ENCODE measurements around the gene PDCD1. TPM values are rescaled to one million over a fixed set of nuclear protein-coding genes. Genes with fewer than 3 reads are reported as not detected.

PDCD1 gene
- total RNA-seq, 1 experiment from 2014 or later = 1.0 TPM

DNA sequence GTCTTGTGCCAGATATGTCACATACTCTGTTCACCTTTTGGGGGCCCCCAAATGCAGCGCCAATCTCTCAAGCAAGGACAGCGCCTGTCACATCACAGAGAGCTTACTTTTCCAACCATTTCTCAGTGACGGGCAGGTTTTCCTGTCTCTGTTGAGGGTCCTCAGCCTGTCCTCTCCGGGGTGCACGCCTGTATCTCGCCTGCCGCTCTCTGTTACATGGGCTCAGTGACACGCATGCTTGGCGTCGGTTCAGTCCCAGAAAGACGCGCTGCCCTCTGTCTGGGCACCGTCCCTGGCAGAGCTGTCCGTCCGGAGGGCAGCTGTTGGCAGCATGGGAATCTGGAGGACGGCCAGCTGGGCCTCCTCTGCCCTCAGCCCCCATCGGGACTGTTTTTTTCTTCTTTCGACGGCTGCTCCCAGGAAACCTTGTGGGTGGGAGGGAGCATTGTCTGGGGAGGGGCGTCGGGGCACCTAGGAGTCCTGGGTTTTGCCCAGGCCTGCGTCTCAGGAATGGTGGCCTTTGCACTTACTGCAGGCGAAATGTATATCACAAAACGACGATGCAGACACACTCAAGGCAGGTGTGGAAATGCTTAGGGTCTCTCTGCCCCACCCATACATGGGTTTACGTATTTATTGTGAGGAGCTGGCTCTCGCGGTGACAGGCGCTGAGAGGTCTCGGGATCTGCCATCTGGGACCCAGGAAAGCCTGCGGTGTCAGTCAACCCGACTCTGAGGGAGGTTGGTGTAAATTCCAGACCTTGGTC lies 41.7 kb upstream of the PDCD1 start:
- no peak overlapping the region for H3K4me3 ChIP-seq (ENCODE audit: insufficient read depth, low read depth, low read length)
- no peaks in the 10 kb centered on the region for H3K36me3 ChIP-seq (replicated peaks; ENCODE audit: control insufficient read depth, insufficient read depth, low read length)
- H3K27me3 ChIP-seq (ENCODE audit: control insufficient read depth, insufficient read depth, low read length) = no peaks in the 10 kb centered on the region
- DNase-seq = peak; percentile 41

DNA sequence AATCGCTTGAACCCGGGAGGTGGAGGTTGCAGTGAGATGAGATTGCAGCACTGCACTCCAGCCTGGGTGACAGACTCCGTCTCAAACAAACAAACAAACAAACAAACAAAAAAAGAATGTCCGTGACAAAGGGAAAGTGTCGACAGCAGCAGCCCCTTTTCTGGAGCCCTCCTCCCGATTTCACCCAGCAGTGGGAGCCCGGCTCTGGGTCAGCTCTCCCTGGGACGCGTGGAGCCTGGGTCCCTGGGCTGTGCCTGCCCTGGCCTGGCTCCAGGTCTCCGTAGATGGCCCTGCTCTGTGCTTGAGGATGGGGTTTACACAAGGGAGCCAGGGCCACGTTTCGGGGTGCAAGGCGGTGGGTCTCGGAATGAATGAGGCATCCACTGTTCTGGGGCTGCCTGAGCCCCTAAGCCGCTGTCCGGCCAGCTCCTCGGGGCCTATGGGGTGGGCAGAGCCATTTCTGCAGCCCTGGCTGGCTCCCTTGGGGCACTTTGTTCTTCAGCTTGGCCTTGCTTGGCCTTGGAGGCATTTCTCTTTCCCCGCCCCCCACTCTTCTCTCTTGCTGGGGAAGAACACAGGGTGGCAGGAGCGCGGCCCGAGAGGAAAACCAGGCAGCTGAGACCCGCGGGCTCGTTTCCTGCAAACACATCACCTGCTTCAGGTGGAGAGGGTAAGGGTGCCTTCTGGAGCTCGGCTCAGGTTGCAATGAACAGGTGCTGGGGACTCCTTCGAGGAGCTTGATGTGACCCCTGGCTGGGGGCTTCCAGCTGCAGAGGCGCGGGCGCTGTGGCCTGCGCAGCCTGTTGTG lies 40.0 kb upstream of the PDCD1 start:
- DNase-seq = peak; percentile 66

DNA sequence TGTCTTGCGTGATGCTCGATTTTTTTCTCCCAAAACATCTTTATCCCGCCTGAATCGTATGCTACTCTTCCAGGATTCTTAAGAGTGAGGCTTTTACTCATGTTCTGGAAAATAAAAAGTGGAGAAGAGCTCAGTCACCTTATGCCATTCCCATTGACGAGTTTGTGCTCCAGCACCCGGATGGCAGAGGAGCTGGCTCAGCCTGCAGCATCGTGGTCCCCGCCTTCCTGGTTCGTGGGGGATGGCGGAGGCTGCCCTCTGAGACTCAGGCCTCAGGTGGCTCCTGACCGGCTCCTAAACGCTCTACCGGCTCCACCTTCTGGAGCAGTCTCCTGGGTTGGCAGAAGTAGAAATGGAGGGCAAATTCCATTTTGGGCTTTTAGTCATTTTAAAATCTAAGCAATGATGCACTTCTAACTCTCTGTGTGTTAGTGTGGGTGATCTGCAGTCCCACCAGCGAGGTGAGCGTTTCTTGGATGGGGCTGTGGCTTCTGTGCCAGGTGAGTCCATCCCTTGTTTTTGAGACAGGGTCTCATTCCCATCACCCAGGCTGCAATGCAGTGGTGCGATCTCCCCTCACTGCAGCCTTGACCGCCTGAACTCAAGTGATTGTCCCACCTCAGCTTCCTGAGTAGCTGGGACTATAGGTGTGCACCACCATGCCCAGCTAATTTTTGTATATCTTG lies 38.7 kb upstream of the PDCD1 start:
- peak; percentile 49 for DNase-seq
- Histone ChIP-seq H3K4me3 (ENCODE audit: insufficient read depth, low read depth, low read length) (no peak overlapping the region), H3K27me3 (ENCODE audit: control insufficient read depth, insufficient read depth, low read length) (no peaks in the 10 kb centered on the region), H3K36me3 (replicated peaks; ENCODE audit: control insufficient read depth, insufficient read depth, low read length) (no peaks in the 10 kb centered on the region)

More for the DNA sequence above, 40.0 kb upstream of the PDCD1 start:
- Histone ChIP-seq H3K27me3 (ENCODE audit: control insufficient read depth, insufficient read depth, low read length) (no peaks in the 10 kb centered on the region), H3K36me3 (replicated peaks; ENCODE audit: control insufficient read depth, insufficient read depth, low read length) (no peaks in the 10 kb centered on the region), H3K4me3 (ENCODE audit: insufficient read depth, low read depth, low read length) (no peak overlapping the region)

DNA sequence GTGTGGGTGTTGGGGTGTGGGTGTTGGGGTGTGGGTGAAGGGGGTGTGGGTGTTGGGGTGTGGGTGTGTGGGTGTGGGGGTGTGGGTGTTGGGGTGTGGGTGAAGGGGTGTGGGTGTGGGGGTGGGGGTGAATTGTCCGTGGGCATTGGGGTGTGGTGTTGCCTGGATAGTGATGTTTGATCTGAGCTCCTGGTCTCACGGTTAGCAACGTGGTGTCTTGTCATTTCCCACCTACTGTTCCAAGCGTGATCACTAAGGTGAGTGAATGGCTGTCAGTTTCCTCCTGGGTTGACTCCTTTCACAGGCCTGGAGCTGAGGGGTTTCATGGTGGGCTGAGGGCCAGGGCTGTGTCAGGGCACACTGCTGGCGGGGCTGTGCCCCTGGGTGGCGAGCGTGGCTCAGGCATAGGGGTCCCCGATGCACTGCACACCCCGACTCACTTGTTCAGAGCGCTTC lies 38.1 kb upstream of the PDCD1 start:
- Histone ChIP-seq H3K27me3 (ENCODE audit: control insufficient read depth, insufficient read depth, low read length) (no peaks in the 10 kb centered on the region), H3K4me3 (ENCODE audit: insufficient read depth, low read depth, low read length) (no peak overlapping the region), H3K36me3 (replicated peaks; ENCODE audit: control insufficient read depth, insufficient read depth, low read length) (no peaks in the 10 kb centered on the region)
- peak; percentile 31 for DNase-seq

DNA sequence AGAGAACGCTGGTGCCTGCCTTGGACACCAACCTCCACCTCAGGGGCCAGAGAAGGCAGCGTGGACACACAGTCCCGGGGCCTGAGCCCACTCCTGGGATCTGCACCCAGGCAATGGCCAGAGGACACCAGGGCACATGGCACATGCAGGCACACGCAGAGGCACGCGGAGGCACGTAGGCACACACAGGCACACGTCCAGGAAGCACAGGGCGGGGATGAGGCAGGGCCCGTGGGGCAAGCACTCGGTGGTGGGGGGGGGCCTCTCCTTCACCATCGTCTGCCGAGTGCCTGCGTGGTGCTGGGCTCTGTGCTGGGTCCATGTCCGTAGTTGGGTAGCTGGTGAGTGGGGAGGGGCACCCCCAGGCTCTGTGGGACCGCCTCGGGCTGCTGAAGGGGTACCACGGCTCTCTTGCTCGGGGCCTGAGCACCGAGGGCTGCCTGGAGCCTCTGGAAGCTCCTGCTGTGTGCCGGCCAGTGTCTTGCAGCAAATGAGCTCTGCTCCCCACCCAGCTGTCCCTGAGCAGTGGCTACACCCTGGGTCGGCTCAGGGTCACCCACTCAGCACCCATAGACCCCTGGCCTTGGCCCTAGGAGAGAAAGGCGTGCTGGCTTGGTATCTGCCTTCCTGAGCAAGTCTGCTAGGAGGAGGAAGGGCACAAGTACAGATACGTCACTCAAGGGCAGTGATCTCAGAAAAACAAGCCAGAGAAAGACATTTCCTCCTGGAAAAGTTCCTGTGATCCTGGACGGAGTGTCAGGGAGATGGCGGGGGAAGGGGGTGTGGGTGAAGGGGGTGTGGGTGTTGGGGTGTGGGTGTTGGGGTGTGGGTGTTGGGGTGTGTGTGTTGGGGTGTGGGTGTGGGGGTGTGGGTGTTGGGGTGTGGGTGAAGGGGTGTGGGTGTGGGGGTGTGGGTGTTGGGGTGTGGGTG lies 37.3 kb upstream of the PDCD1 start:
- H3K4me3 ChIP-seq (ENCODE audit: insufficient read depth, low read depth, low read length) = no peak overlapping the region
- H3K27me3 ChIP-seq (ENCODE audit: control insufficient read depth, insufficient read depth, low read length) = no peaks in the 10 kb centered on the region
- DNase-seq = peak; percentile 74

DNA sequence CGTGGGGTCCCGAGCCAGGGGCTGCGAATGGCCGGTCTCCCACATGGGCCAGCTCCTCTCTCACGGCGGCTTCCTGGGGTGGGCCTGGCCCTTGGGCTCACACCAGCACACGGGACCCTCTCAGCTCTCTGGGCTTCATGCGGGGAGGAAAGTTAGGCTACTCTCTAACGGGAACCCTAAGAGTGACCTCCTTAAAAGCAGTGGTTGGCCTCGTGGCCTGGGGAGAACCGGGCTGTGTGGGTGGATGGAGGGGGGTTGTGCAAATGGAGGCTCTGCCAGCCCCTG lies 36.7 kb upstream of the PDCD1 start:
- no peaks in the 10 kb centered on the region for H3K27me3 ChIP-seq (ENCODE audit: control insufficient read depth, insufficient read depth, low read length)
- H3K36me3 ChIP-seq (replicated peaks; ENCODE audit: control insufficient read depth, insufficient read depth, low read length) = no peaks in the 10 kb centered on the region
- H3K4me3 ChIP-seq (ENCODE audit: insufficient read depth, low read depth, low read length) = no peak overlapping the region
- DNase-seq = peak; percentile 71

More for the DNA sequence above, 37.3 kb upstream of the PDCD1 start:
- no peaks in the 10 kb centered on the region for H3K36me3 ChIP-seq (replicated peaks; ENCODE audit: control insufficient read depth, insufficient read depth, low read length)

DNA sequence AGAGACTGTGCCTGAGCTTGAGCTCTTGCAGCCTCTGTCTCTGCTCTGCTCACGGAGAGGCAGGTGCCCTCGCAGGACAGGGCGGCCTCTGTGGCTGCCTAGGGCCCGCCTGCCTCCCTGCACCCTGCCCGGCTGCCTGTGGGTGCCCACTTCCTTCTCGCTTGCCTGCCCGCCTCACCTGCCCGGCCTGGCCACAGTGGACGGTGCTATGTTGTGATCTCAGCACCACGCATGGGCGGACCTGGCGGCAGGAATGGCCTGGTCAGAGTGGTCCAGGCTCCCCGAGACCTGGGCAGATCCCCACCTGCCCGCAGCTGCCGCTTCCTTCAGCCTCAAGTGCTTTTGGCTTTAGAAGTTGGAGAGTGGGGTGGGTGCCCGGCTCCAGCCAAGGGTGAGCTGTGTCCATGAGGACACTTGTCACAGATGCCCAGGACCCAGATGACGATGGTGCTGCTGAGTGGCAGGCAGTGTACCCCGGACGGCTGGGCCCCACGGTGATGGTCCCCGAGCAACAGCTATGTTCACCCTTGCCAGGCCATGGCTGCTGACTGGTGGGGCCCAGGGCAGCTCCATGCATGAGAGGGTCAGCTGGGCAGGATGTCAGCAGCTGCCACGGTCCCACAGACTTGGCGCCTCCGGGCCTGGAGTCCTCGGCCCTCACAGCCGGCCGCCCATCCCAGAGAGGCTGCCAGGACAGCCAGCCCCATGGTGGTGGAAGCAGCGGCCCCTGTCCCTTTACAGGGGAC lies 36.2 kb upstream of the PDCD1 start:
- peak; percentile 63 for DNase-seq
- Histone ChIP-seq H3K4me3 (ENCODE audit: insufficient read depth, low read depth, low read length) (no peak overlapping the region), H3K36me3 (replicated peaks; ENCODE audit: control insufficient read depth, insufficient read depth, low read length) (no peaks in the 10 kb centered on the region), H3K27me3 (ENCODE audit: control insufficient read depth, insufficient read depth, low read length) (no peaks in the 10 kb centered on the region)

DNA sequence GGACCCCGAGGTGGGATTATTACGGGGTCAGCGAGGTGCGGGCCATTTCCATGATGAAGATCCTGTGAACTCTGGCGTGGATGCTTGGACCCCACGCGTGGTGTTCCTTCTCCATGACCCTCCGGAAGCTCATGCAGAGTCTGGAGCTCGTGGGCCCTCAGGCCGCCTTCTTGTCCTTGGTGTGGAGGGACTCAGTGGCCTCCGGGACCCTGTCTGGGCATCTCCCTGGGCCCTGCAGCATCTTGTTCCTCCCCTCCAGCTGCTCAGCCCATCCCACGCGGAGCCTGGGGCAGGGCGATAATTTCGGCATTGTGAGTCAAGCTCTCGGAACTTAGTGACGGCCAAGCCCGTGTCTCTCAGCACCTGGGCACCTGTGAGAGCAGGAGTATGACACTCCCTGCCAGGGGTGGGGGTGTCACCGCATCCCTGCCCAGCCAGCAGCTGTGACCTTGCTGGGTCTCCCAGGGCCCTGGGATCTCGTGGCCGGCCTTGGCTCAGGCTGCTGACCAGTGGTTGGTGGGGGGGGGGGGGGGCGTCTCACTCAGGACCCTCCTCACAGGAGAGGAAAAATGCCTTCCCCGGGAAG lies 35.5 kb upstream of the PDCD1 start:
- Histone ChIP-seq H3K36me3 (replicated peaks; ENCODE audit: control insufficient read depth, insufficient read depth, low read length) (no peaks in the 10 kb centered on the region), H3K4me3 (ENCODE audit: insufficient read depth, low read depth, low read length) (no peak overlapping the region)
- DNase-seq = peak; percentile 60

DNA sequence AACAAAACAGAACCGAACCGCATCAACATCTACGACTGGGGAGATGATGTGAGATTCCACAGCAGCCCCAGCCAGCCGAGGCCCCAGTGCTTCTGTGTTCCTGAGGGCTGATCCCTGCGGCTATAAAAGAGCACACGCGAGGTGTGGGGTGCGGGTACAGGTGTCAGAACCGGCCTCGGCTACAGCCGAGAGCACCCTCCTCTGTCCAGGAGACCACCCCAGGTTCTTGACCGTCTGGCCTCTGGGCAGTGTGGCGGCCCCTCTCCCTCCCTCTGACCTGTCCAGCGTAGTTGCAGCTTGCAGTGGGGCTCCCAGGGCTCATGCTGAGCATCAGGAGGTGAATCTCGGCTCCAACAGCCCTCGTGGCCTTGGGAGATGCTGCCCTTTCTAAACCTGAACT lies 34.6 kb upstream of the PDCD1 start:
- no peak for DNase-seq
- Histone ChIP-seq H3K27me3 (ENCODE audit: control insufficient read depth, insufficient read depth, low read length) (no peaks in the 10 kb centered on the region), H3K36me3 (replicated peaks; ENCODE audit: control insufficient read depth, insufficient read depth, low read length) (no peaks in the 10 kb centered on the region), H3K4me3 (ENCODE audit: insufficient read depth, low read depth, low read length) (no peak overlapping the region)

More for the DNA sequence above, 35.5 kb upstream of the PDCD1 start:
- H3K27me3 ChIP-seq (ENCODE audit: control insufficient read depth, insufficient read depth, low read length) = no peaks in the 10 kb centered on the region

DNA sequence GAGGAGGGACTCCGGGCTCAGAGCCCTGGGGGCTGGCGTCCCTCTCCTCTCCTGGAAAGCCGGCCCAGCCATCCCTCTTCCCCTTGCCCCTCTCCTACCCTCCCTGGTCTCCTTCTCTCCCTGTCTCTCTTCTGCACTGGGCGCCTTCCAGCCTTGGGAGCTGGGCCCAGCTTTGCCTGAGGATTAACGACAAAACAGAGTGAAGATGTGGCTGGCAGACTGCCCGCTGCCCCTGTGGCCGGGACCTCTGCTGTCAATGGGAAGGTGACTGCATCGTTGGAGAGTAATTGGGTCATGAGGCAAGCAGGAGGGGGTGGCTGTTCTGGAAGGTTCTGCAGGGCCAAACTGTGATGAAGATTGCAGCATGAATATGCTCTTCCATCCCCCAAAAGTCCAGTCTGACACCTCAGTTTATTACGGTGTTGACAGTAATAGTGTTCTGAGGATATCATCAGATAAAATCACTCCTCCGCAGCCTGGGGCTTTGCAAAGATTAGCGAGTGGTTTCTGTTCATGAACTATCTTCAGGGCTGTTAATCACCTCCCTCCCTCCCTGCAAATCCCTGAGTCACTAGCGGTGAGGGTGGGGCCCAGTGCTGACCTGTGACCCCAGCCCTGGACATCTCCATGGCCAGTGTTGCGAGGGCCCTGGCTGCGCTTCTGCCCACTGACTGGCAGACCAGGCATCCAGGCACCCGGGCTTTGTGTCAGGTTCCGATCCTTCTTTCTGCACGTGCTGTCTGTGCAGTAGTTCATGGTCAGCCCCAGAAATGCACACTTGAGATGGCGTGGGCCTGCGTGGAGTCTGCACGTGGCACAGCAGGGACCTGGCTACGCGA lies 33.8 kb upstream of the PDCD1 start:
- Histone ChIP-seq H3K36me3 (replicated peaks; ENCODE audit: control insufficient read depth, insufficient read depth, low read length) (no peaks in the 10 kb centered on the region), H3K4me3 (ENCODE audit: insufficient read depth, low read depth, low read length) (no peak overlapping the region), H3K27me3 (ENCODE audit: control insufficient read depth, insufficient read depth, low read length) (no peaks in the 10 kb centered on the region)
- DNase-seq = peak; percentile 54

DNA sequence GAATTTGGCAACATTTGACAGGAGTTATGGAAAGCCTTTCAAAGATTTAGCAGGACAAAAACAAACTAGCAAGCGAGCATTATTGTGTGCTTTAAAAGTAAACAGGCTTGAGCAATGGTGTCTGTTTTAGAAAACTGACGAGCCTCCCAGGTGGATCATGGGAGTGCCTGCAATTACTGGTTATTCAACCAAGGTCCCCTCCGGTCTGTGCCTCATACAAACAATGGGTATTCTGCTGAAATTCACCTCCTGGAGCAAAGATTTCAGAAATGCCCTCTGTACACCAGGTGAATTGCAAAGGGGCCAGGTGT lies 33.2 kb upstream of the PDCD1 start:
- Histone ChIP-seq H3K36me3 (replicated peaks; ENCODE audit: control insufficient read depth, insufficient read depth, low read length) (no peaks in the 10 kb centered on the region; the same call in 1 of the 2 replicates), H3K27me3 (ENCODE audit: control insufficient read depth, insufficient read depth, low read length) (no peaks in the 10 kb centered on the region), H3K4me3 (ENCODE audit: insufficient read depth, low read depth, low read length) (no peak overlapping the region)
- DNase-seq = no peak

DNA sequence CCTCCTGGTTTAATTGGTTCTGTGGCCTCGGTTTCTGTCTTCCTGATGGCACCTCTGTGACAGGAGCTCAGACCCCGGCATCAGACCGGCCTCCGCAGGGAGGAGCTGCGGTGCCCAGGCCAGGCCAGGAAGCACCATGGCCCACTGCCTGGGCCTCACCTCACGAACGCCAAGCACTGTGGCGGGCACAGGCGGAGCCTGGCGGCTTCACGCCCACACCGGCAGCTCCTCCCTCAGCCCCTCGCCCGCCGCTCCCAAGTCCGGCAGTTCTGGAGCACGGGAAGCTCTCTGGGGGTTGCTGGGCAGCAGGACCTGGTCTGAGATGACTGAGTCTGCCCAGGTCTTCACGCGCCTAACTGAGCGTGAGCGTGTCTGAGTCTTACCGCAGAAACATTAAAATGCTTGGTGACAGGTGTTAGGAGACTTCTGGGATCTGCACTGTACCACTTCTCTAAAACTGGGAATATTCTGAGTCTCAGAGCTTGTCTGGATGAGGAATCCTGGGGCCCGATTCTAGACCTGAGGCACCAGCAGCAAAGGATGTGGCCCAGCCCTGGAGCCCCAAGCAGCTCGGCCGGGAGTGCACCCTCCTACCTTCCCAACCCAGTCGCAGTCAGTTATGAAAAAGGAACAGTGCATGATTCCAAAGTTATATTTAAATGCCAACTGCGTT lies 32.8 kb upstream of the PDCD1 start:
- no peak overlapping the region for H3K4me3 ChIP-seq (ENCODE audit: insufficient read depth, low read depth, low read length)
- no peaks in the 10 kb centered on the region for H3K27me3 ChIP-seq (ENCODE audit: control insufficient read depth, insufficient read depth, low read length)
- H3K36me3 ChIP-seq (replicated peaks; ENCODE audit: control insufficient read depth, insufficient read depth, low read length) = no peaks in the 10 kb centered on the region; the same call in 1 of the 2 replicates
- peak; percentile 58 for DNase-seq

Measured in H7 (cell line).